Bronchial epithelial cell (primary cell): Measurements from ENCODE around the gene PHF10. TPM values are rescaled to one million over a fixed set of nuclear protein-coding genes. Genes with fewer than 3 reads are reported as not detected.
"Not testable (repeated sequence)": the region's sequence is repeated elsewhere in the genome, so short reads cannot be mapped to it uniquely, and the experiment has no call there.

Experiments
- DNase-seq: peaks from one replicate; pipeline ENCODE4 v3.0.0-alpha.2; 2010; ENCODE audit warnings: low read depth
- FAIRE-seq: peaks from 2 replicates; lab custom pipeline; 2011; peaks lifted over from hg19 to GRCh38; lab: Jason Lieb, UNC
- H3K27me3 ChIP-seq: 2 replicates; pipeline ENCODE4 v1.5.1; 2011; ENCODE audit warnings: low read length; ENCODE audit not compliant: control insufficient read depth, insufficient read depth
- H3K36me3 ChIP-seq: 2 replicates; pipeline ENCODE4 v1.5.1; 2011; ENCODE audit warnings: low read length; ENCODE audit not compliant: control insufficient read depth, insufficient read depth
- H3K4me3 ChIP-seq: 2 replicates; pipeline ENCODE4 v1.5.1; 2011; ENCODE audit warnings: mild to moderate bottlenecking, low read depth, low read length, control low read depth
- CTCF ChIP-seq: IDR thresholded peaks from 2 replicates; pipeline ENCODE4 v1.5.1; 2011; ENCODE audit warnings: mild to moderate bottlenecking, moderate library complexity, low read length, control low read depth, inconsistent platforms; ENCODE audit not compliant: insufficient read depth, severe bottlenecking
- total RNA-seq: library from RNA; depleted of rRNA; stranded (reverse); fragments of >200 nt; gene quantifications from 2 replicates; pipeline ENCODE4 v1.2.1, GENCODE V29; 2014

PHF10 gene
- total RNA-seq, 1 donor from 2014 or later = 14.0 TPM

- TF ChIP-seq CTCF = no peak
- FAIRE-seq = no peak
- Histone ChIP-seq H3K27me3 (no peaks in the 10 kb centered on the region), H3K4me3 (peak overlapping the region; percentile 79), H3K36me3 (peaks cover 2% of the 10 kb centered on the region)
- peak; percentile 11 for DNase-seq
These were observed 21.5 kb downstream of the PHF10 start for GRCh38 chr6:169702840-169703246.

DNA sequence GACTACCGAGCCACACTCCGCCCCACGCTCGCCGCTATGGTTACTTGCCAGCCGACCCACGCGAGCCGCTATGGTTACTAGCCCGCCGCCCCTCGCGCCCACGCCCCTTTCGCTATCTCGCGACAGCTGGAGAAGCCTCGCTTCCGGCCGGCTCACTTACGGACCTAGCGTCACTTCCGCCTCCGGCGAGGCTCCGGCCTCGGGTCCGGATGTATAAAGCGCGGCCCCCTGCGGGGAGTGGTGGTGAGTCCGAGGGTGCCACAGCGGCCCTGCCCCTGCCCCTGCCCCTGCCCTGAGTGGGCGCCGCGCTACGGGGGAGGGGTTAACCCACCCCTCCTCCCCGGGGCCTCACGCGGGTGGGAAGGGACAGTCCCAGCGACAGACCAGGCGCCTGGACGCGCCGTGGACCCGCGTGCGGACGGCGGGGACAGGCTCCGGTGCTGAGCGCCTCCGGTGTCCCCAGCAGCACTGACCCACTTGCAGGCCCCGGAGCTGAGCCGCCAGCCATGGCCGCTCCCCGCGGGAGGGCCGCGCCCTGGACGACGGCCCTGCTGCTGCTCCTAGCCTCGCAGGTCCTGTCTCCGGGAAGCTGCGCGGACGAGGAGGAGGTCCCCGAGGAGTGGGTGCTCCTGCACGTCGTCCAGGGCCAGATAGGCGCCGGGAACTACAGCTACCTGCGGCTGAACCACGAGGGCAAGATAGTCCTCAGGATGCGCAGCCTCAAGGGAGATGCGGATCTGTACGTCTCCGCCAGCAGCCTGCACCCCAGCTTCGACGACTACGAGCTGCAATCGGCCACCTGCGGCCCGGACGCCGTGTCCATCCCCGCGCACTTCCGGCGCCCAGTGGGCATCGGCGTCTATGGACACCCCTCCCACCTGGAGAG is 22.1 kb downstream of the PHF10 start, which contains the start of the genes C6orf120 and WDR27:
C6orf120 (plus strand) TSS at position 173 of the 886 bp plus-strand sequence; CDS start at position 507, 334 bp downstream.
WDR27 (minus strand) TSS at position 76 of the 886 bp plus-strand sequence. CDS start 13,024 bp downstream, outside the sequence.
- no peak for TF ChIP-seq CTCF
- DNase-seq (peak; percentile 85), FAIRE-seq (no peak)
- H3K36me3 ChIP-seq = peaks cover 2% of the 10 kb centered on the region
- peak within 1 kb of the TSS; percentile 79 for H3K4me3 ChIP-seq
- H3K27me3 ChIP-seq = no peaks in the 10 kb centered on the region

DNA sequence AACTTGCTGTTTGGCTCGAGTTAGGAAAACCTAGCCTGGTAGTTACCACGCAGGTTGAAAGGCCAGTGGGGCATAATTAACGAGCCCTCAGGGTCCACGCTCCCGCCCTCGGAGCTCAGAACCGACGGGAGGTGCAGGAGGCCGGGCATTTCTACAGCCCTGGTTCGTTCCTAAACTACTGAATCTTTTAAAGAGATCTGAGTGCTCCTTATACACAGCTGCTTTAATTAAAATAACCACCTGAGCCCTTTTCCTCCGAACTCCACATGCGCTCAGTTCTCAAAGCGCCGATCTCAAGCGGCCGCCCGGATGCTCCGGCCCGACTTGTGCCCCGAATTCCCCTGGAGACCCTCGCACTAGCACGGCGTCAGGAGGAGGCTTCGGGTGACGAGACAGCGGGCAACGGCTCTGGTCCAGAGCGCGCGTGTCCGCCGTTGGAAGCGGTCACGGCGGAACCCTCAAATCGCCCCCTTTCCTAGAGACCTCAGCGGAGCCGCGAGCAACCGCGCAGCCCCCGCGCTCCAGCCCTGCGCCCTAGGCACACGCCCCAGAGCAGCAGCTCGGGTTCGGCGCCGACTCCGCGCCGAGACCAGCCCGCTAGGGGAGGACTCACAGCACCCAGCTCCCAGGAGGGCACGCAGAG is 22.9 kb downstream of the PHF10 start:
- FAIRE-seq (no peak), DNase-seq (peak; percentile 15)
- Histone ChIP-seq H3K27me3 (no peaks in the 10 kb centered on the region), H3K36me3 (peaks cover 2% of the 10 kb centered on the region), H3K4me3 (peak overlapping the region; percentile 79)
- TF ChIP-seq CTCF = no peak

DNA sequence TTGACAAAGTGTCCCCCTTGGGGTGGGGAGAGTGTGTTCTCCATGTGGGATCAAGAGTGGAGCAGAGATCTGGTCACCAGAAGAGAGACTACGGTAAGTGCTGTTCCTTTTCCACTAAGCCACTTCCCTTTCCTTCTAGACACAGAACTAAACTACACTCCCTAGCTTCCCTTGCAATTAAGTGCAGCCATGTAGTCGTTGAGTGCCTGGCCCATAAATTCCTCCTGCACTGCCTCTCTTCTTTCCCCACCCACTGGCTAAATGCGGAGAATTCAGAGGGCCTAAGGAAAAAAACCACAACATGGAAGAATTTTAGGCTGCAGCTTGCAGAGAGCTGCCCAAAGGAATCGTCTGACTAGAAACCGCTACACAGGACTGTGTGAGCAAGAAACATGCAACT is 24.0 kb downstream of the PHF10 start:
- TF ChIP-seq CTCF = no peak
- FAIRE-seq (no peak), DNase-seq (no peak)
- Histone ChIP-seq H3K4me3 (no peak overlapping the region), H3K27me3 (no peaks in the 10 kb centered on the region), H3K36me3 (peaks cover 2% of the 10 kb centered on the region)

DNA sequence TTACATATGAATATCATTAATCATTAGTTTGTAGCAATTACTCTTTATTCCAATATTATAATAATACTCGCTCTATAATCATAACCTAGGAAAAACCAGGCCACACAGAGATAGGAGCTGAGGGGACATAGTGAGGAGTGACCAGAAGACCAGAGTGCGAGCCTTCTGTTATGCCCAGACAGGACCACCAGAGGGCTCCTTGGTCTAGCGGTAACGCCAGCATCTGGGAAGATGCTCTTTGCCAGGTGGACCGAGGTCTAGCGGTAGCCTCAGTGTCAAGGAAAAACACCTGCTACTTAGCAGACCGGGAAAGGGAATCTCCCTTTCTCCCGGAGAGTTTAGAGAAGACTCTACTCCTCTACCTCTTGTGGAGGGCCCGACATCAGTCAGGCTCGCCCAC is 27.2 kb downstream of the PHF10 start:
- not testable (repeated sequence) for FAIRE-seq, H3K4me3 ChIP-seq, DNase-seq, H3K27me3 ChIP-seq, H3K36me3 ChIP-seq
- TF ChIP-seq CTCF = peak; percentile 40
